ENCODE data around the gene MYL6.
A peak's percentile ranks its signal among the peaks of the same experiment; 100 is the strongest.
"Not testable (repeated sequence)": the region's sequence is repeated elsewhere in the genome, so short reads cannot be mapped to it uniquely, and the experiment has no call there.

Gene MYL6

DNA sequence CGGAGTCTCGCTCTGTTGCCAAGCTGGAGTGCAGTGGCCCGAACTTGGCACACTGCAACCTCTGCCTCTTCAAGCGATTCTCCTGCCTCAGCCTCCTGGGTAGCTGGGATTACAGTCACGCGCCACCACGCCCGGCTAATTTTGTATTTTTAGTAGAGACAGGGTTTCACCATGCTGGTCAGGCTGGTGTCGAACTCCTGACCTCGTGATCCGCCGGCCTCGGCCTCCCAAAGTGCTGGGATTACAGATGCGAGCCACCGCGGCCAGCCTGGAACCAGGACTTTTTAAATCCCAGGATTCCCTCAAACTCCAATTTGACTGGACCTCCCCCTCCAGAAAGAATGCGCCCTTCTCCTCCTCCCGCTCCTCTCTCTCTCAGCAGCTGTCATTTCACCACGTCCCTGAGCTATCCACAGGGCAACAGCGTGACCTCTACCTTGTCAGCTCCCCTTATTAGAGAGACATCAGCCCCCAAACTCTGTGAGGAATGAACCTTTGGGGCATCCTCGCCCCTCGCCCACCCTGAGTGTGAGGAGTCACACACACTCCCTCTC is 28.1 kb upstream of the MYL6 start:
- no peak for DNase-seq

GRCh38 chr12:56130876-56131275 is 27.3 kb upstream of the MYL6 start:
- no peak for DNase-seq

DNA sequence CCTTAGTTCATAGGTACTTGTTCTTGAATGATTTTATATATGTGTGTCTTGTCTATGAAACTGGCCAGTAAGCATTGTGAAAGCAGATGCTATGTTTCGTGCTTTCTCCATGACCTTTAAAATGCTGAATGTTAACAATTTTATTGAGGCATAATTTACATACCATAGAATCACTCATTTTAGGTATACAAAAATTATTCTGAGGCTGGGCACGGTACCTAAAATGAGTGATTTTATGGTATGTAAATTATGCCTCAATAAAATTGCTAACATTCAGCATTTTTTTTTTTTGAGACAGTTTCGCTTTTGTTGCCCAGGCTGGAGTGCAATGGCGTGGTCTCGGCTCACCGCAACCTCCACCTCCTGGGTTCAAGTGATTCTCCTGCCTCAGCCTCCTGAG is 23.3 kb upstream of the MYL6 start:
- DNase-seq, result no peak

DNA sequence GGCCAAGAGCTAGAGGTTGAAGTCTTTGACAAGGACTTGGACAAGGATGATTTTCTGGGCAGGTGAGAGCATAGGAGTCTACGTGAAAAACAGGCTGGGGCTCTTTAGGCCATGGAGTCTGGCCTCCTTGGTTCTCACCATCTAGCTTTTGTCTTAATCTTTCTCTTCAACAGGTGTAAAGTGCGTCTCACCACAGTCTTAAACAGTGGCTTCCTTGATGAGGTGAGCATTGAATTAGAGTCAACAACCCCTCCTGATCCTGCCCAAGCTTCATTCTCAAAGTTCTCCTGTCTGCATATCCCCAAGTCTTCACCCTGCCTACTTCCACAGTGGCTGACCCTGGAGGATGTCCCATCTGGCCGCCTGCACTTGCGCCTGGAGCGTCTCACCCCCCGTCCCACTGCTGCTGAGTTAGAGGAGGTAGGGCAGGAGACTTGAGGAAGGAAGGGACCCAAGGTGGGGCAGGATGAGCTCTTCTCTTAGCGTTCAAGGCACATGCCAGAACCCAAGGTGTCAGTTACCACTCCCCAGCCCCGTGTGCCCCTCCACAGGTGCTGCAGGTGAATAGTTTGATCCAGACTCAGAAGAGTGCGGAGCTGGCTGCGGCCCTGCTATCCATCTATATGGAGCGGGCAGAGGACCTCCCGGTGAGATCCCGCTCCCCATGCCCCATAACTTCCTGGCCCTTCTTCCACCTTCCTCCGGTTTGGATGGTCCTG is 20.1 kb upstream of the MYL6 start:
- DNase-seq, result no peak

GRCh38 chr12:56141946-56142784 is 16.0 kb upstream of the MYL6 start:
- no peak for DNase-seq

DNA sequence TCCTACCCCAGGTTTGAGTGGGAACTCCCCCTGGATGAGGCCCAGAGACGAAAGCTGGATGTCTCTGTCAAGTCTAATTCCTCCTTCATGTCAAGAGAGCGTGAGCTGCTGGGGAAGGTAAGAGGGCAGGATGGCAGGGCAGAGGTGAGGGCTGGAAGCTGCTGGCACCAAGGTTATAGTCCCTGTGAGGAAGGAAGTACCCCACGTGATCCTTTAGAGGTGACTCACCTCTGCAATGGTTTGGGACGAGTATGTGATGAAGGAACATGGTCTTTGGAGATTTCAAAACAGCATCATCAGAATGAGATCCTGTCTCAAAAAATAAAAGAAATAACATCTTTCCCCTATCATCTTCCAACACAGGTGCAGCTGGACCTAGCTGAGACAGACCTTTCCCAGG is 14.9 kb upstream of the MYL6 start:
- no peak for DNase-seq

- no peak for DNase-seq
These were observed 14.3 kb upstream of the MYL6 start for GRCh38 chr12:56143870-56144269.

- no peak for DNase-seq
These were observed 12.9 kb upstream of the MYL6 start for GRCh38 chr12:56145217-56145616.

DNA sequence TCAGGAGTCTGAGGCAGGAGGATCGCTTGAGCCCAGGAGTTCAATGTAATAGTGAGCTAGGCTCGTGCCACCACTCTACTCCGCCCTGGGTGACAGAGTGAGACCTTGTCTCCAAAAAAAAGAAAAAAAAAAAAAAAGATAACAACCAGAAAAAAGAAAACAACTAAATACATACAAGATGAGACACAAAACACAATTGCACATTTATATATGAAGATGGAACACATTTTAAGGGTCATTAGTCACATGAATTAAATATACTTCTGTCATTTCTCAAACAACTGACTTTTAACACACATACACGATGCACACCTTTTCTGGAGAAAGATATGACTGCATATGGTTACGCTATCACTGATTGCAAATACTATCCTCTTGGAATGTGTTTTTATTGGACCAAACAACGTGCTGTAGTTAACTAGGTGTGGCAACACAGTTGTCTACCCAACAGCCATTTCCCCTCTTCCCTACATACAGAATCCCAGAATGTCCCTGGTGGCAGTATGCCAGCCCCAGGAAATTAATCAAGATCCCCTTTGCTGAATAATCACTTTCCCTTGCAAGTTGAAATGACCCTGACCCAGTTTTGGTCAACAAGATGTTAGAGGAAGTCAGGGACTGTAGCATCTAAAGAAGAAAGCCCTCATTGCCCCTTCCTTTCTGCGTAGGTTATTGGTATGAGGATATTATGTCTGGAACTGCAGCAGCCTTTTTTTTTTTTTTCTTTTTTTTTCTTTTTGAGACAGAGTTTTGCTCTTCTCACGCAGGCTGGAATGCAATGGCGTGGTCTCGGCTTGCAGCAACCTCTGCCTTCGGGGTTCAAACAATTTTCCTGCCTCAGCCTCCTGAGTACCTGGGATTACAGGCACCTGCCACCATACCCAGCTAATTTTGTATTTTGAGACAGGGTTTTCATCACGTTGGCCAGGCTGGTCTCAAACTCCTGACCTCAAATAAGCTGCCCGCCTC is 11.4 kb upstream of the MYL6 start:
- DNase-seq, result no peak

- DNase-seq, result no peak
These were observed 7.6 kb upstream of the MYL6 start for GRCh38 chr12:56150563-56150962.

GRCh38 chr12:56151672-56152131 is 6.5 kb upstream of the MYL6 start:
- peak; percentile 81 for DNase-seq

- peak; percentile 97 for DNase-seq
These were observed 5.9 kb upstream of the MYL6 start, which contains the start of gene MYL6B for GRCh38 chr12:56152132-56152755. Gene MYL6B (plus strand): TSS chr12:56152587. CDS start chr12:56153919, 1,332 bp downstream.

- no peak for DNase-seq
These were observed 5.1 kb upstream of the MYL6 start for GRCh38 chr12:56152756-56153677.

GRCh38 chr12:56153678-56154065 is 4.5 kb upstream of the MYL6 start:
- no peak for DNase-seq

DNA sequence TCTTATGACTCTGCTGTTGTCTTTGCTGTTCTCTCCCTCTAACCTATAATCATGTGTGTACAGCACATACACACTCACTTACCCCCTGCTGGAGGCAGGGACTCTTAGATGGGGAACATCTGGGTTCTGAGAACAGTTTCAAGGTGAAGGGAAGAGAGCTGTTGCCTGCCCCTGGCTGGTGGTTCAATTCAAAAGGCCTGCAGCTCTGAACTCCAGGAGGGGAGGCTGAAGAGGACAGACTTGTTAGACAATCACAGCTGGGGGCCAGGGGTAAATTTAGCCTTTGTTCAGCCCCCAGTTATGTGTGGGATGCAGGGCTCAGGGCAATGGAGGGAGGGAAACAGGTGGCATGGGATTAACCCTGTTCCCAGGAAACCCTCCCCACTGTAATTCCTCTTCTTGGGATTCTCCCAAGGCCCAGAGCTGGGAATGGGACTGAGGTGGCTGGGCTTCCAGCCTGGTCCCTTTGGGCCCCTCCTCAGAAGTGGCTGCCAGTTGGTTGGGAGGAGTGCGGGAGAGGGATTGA is 3.9 kb upstream of the MYL6 start:
- no peak for DNase-seq

GRCh38 chr12:56154818-56155217 is 3.3 kb upstream of the MYL6 start:
- DNase-seq, result no peak

DNA sequence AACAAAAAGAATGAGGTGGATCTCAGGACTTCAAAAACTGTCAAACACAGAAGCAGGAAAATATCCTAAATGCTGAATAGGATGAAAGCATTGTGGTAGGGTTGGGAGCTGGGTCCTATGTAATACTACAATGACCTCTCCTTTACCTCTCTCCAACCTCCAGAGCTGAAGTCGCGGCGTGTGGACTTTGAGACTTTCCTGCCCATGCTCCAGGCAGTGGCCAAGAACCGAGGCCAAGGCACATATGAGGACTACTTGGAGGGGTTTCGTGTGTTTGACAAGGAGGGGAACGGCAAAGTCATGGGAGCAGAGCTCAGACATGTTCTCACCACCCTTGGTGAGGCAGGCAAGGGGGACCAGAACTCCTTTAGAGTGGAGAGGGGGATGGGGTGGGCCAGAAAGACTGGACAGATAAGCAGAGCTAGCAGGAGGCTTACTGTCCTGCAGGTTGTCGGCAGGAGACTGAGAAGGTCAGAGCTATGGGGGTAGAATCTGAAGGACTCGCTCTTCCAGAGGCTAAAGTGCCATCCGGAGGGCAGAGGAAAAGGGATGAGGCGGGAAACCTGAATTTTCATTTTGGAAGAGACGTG is 2.8 kb upstream of the MYL6 start:
- no peak for DNase-seq

DNA sequence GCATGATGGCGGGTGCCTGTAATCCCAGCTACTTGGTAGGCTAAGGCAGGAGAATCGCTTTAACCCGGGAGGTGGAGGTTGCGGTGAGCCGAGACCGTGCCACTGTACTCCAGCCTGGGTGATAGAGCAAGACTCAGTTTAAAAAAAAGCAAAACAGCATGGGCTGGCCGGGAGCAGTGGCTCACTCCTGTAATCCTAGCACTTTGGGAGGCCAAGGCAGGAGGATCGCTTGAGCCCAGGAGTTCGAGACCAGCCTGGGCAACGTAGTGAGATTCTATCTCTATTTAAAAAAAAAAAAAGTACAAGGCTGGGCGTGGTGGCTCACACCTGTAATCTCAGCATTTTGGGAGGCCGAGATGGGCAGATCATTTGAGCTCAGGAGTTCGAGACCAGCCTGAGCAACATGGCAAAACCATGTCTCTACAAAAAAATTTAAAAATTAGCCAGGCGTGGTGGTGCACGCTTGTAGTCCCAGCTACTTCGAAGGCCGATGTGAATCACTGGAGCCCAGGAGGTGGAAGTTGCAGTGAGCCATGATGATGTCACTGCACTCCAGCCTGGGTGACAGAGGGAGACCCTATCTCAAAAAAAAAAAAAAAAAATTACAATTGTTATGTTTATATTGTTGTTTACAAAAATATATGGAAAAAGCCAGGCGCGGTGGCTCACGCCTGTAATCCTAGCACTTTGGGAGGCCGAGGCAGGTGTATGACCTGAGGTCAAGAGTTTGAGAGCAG is 1.5 kb upstream of the MYL6 start:
- DNase-seq, result not testable (repeated sequence)

- peak; percentile 70 for DNase-seq
These were observed 744 bp upstream of the MYL6 start for GRCh38 chr12:56157201-56158028.

Measured in activated CD4-positive, alpha-beta T cell treated with anti-CD3 and anti-CD28 coated beads, Interleukin-10, Interleukin-2, amounts not matched to agents 100 ng/mL and 50 ng/mL, durations not matched to agents 16 hours and 8 hours (primary cell).